ENCODE measurements around the gene A2M.

DNA sequence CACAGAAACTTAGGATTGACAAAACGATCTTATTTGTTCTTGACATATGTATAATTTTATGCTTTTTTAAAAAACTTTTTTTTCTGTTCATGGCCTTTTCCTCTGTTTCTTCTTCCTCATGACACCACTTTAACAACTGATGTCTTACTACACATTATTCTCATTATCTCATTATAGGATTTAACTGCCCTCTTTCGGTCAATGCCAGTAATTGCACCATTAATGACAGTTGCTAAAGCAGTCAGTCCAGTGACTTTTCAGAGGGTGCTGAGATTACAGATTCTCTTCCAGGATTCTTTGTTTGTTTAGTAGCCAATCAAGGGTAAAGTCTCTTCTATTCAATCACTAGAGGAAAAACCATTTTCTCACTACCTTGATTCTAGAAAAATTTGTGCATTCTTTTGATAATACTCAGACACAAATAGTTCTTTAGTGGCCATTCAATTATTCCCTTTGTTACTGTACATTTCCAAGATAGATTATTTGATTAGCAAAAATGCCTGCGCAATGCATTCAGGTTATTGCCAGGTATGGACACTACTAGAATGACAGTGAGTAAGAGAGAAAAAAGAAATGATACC lies 76.2 kb downstream of the A2M start:
- TF ChIP-seq EZH2 (IDR thresholded peaks at IDR 0.05) (no peak), POLR2AphosphoS5 (IDR thresholded peaks at IDR 0.05; ENCODE audit: borderline replicate concordance, low read depth, low read length) (no peak), FOXP2 (optimal IDR thresholded peaks at IDR 0.05; ENCODE audit: control extremely low read depth, extremely low read length, insufficient read depth) (no peak)

Data from SK-N-MC (cell line).